Neural cell (in vitro differentiated cells): ENCODE results near the gene ITFG1. TPM values are rescaled to one million over a fixed set of nuclear protein-coding genes. Genes with fewer than 3 reads are reported as not detected.

Source experiments
- H2AFZ ChIP-seq: fragments of 200-600, 300-800 bp; sonication (generic), shearing (Covaris generic); 2 replicates; pipeline ENCODE4 v1.6.0; 2014; ENCODE audit warnings: low read depth, mild to moderate bottlenecking, antibody characterized with exemption, low read length, moderate library complexity
- H3F3A ChIP-seq: fragments of 200-600 bp; shearing (Covaris generic); 2 replicates; pipeline ENCODE4 v1.6.1; 2016; ENCODE audit warnings: mild to moderate bottlenecking, moderate library complexity, mixed read lengths, antibody characterized with exemption, low read length; ENCODE audit not compliant: insufficient read depth, poor library complexity, severe bottlenecking
- H3K27ac ChIP-seq: fragments of 200-600, 300-800 bp; sonication (generic), shearing (Covaris generic); 2 replicates; pipeline ENCODE4 v1.5.1; 2014; ENCODE audit warnings: mild to moderate bottlenecking, low read length, moderate library complexity
- H3K27me3 ChIP-seq: fragments of 300-800, 200-600 bp; sonication (generic), shearing (Covaris generic); 2 replicates; pipeline ENCODE4 v1.6.0; 2014; ENCODE audit warnings: mild to moderate bottlenecking, low read depth, low read length, moderate library complexity; ENCODE audit not compliant: insufficient read depth
- H3K36me3 ChIP-seq: fragments of 300-800, 200-600 bp; sonication (generic), shearing (Covaris generic); 2 replicates; pipeline ENCODE4 v1.5.1; 2014; ENCODE audit warnings: mild to moderate bottlenecking, antibody characterized with exemption, low read length, moderate library complexity; ENCODE audit not compliant: insufficient read depth
- H3K4me2 ChIP-seq: fragments of 300-800, 200-600 bp; sonication (generic), shearing (Covaris generic); 2 replicates; pipeline ENCODE4 v1.6.0; 2014; ENCODE audit warnings: mild to moderate bottlenecking, low read length
- H3K4me3 ChIP-seq: fragments of 300-800, 200-600 bp; sonication (generic), shearing (Covaris generic); 2 replicates; pipeline ENCODE4 v1.5.1; 2014; ENCODE audit warnings: mild to moderate bottlenecking, low read length, moderate library complexity
- H3K79me2 ChIP-seq: fragments of 200-600 bp; shearing (Covaris generic); replicated peaks from 2 replicates; pipeline ENCODE4 v1.6.0; 2014; ENCODE audit warnings: mild to moderate bottlenecking, low read length, moderate library complexity; ENCODE audit not compliant: insufficient read depth
- H3K9ac ChIP-seq: fragments of 300-800, 200-600 bp; sonication (generic), shearing (Covaris generic); 2 replicates; pipeline ENCODE4 v1.6.1; 2016; ENCODE audit warnings: mild to moderate bottlenecking, low read length, mixed read lengths
- H3K9me2 ChIP-seq: fragments of 200-600 bp; shearing (Covaris generic); 2 replicates; pipeline ENCODE4 v1.6.1; 2016; ENCODE audit warnings: mild to moderate bottlenecking, low read length, mixed read lengths; ENCODE audit not compliant: insufficient read depth
- H3K9me3 ChIP-seq: fragments of 200-600, 300-800 bp; sonication (generic), shearing (Covaris generic); 2 replicates; pipeline ENCODE4 v1.6.1; 2016; ENCODE audit warnings: mild to moderate bottlenecking, mixed run types, low read length, moderate library complexity, mixed read lengths
- H4K20me1 ChIP-seq: fragments of 200-600 bp; shearing (Covaris generic); 2 replicates; pipeline ENCODE4 v1.6.1; 2016; ENCODE audit warnings: mild to moderate bottlenecking, mixed run types; ENCODE audit not compliant: insufficient read depth
- EP300 ChIP-seq: fragments of 450-650 bp; conservative IDR thresholded peaks from 2 replicates; pipeline ENCODE4 v1.6.1; 2014; ENCODE audit warnings: antibody characterized with exemption, mild to moderate bottlenecking, moderate library complexity; ENCODE audit not compliant: poor library complexity, severe bottlenecking
- EZH2 ChIP-seq: fragments of 200-600, 300-800 bp; shearing (Covaris generic), sonication (generic); IDR thresholded peaks from 2 replicates; pipeline ENCODE4 v1.6.1; 2014; ENCODE audit warnings: antibody characterized with exemption, low read length, borderline replicate concordance, mild to moderate bottlenecking; ENCODE audit not compliant: insufficient read depth, poor library complexity, severe bottlenecking
- MXI1 ChIP-seq: fragments of 450-650 bp; conservative IDR thresholded peaks from 2 replicates; pipeline ENCODE4 v1.6.1; 2014; ENCODE audit warnings: antibody characterized with exemption, mild to moderate bottlenecking; ENCODE audit not compliant: poor library complexity, severe bottlenecking
- POLR2AphosphoS5 ChIP-seq: IDR thresholded peaks from 2 replicates; pipeline ENCODE4 v1.6.1; 2012
- RAD21 ChIP-seq: fragments of 450-650 bp; conservative IDR thresholded peaks from 2 replicates; pipeline ENCODE4 v1.6.1; 2014; ENCODE audit warnings: antibody characterized with exemption, mild to moderate bottlenecking, moderate library complexity
- SMC3 ChIP-seq: fragments of 450-650 bp; conservative IDR thresholded peaks from 2 replicates; pipeline ENCODE4 v1.6.1; 2014; ENCODE audit warnings: antibody characterized with exemption, mild to moderate bottlenecking, moderate library complexity; ENCODE audit not compliant: poor library complexity
- TAF1 ChIP-seq: IDR thresholded peaks from 2 replicates; pipeline ENCODE4 v1.6.1; 2012; ENCODE audit warnings: low read depth
- polyA plus RNA-seq: library from polyadenylated mRNA; depleted of rRNA; stranded (reverse); fragments of >200 nt; gene quantifications from 2 replicates; pipeline ENCODE4 v1.2.3, GENCODE V29; 2014
- TF ChIP-seq, protein P1 (sequence below): IDR thresholded peaks from 2 replicates; pipeline ENCODE4 v1.6.1; 2012; ENCODE audit warnings: borderline replicate concordance
- TF ChIP-seq, protein P2 (sequence below): fragments of 450-650 bp; IDR thresholded peaks from 2 replicates; pipeline ENCODE4 v1.5.1; 2014; ENCODE audit warnings: antibody characterized with exemption, mild to moderate bottlenecking, moderate library complexity; ENCODE audit not compliant: poor library complexity, severe bottlenecking

The ITFG1 gene
- polyA plus RNA-seq, 1 donor from 2014 or later: 155 TPM

DNA sequence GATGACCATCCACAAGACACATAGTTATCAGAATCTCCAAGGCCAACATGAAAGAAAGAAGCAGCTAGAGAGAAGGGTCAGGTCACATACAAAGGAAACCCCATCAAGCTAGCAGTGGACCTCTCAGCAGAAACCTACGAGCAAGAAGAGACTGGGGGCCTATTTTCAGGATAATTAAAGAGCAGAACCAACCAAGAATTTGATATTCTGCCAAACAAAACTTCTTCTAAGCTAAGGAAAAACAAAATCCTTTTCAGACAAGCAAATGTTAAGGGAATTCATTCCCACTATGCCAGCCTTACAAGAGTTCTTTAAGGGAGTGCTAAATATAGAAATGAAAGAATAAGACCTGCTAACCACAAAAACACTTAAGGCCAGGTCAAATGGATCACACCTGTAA is 47.8 kb downstream of the ITFG1 start:
- Histone ChIP-seq H3K27ac (no peak overlapping the region), H2AFZ (no peak overlapping the region), H3K9me3 (no peaks in the 10 kb centered on the region), H3K79me2 (no peaks in the 10 kb centered on the region), H3K4me2 (no peak overlapping the region), H3K9ac (no peak overlapping the region), H3K27me3 (no peaks in the 10 kb centered on the region), H3F3A (no peaks in the 10 kb centered on the region), H3K36me3 (no peaks in the 10 kb centered on the region), H4K20me1 (no peaks in the 10 kb centered on the region), H3K9me2 (no peaks in the 10 kb centered on the region), H3K4me3 (no peak overlapping the region)
- TF ChIP-seq TAF1 (no peak), EZH2 (no peak), SMC3 (no peak)
- TF ChIP-seq, protein P1, sequence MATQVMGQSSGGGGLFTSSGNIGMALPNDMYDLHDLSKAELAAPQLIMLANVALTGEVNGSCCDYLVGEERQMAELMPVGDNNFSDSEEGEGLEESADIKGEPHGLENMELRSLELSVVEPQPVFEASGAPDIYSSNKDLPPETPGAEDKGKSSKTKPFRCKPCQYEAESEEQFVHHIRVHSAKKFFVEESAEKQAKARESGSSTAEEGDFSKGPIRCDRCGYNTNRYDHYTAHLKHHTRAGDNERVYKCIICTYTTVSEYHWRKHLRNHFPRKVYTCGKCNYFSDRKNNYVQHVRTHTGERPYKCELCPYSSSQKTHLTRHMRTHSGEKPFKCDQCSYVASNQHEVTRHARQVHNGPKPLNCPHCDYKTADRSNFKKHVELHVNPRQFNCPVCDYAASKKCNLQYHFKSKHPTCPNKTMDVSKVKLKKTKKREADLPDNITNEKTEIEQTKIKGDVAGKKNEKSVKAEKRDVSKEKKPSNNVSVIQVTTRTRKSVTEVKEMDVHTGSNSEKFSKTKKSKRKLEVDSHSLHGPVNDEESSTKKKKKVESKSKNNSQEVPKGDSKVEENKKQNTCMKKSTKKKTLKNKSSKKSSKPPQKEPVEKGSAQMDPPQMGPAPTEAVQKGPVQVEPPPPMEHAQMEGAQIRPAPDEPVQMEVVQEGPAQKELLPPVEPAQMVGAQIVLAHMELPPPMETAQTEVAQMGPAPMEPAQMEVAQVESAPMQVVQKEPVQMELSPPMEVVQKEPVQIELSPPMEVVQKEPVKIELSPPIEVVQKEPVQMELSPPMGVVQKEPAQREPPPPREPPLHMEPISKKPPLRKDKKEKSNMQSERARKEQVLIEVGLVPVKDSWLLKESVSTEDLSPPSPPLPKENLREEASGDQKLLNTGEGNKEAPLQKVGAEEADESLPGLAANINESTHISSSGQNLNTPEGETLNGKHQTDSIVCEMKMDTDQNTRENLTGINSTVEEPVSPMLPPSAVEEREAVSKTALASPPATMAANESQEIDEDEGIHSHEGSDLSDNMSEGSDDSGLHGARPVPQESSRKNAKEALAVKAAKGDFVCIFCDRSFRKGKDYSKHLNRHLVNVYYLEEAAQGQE: no peak

DNA sequence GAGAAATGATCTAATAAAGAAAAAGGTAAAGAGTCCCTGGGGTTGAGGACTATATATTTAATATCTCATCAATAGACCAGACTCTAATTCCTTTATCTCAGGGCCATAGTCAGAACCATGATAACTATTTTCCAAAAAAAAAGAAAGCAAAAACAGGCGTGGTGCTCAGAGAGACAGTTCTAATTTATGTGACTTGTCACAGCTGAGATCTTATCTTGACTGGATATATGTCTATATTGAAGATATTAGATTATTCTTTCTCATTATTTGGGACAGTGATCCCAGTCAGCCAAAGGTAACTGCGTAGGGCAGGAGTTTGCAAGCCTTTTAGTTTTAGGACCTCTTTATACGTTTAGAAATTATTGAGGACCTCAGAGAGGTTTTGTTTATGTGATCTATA is 52.4 kb downstream of the ITFG1 start:
- H4K20me1 ChIP-seq: no peaks in the 10 kb centered on the region
- no peaks in the 10 kb centered on the region for H3F3A ChIP-seq
- no peaks in the 10 kb centered on the region for H3K9me3 ChIP-seq
- H3K4me3 ChIP-seq: no peak overlapping the region
- TF ChIP-seq TAF1 (no peak), RAD21 (no peak), POLR2AphosphoS5 (no peak), MXI1 (no peak), SMC3 (no peak), EZH2 (no peak), EP300 (no peak)
- TF ChIP-seq, protein P2, sequence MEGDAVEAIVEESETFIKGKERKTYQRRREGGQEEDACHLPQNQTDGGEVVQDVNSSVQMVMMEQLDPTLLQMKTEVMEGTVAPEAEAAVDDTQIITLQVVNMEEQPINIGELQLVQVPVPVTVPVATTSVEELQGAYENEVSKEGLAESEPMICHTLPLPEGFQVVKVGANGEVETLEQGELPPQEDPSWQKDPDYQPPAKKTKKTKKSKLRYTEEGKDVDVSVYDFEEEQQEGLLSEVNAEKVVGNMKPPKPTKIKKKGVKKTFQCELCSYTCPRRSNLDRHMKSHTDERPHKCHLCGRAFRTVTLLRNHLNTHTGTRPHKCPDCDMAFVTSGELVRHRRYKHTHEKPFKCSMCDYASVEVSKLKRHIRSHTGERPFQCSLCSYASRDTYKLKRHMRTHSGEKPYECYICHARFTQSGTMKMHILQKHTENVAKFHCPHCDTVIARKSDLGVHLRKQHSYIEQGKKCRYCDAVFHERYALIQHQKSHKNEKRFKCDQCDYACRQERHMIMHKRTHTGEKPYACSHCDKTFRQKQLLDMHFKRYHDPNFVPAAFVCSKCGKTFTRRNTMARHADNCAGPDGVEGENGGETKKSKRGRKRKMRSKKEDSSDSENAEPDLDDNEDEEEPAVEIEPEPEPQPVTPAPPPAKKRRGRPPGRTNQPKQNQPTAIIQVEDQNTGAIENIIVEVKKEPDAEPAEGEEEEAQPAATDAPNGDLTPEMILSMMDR: no peak
- TF ChIP-seq, protein P1: no peak
- H3K36me3 ChIP-seq: no peaks in the 10 kb centered on the region
- H3K79me2 ChIP-seq: no peaks in the 10 kb centered on the region
- no peak overlapping the region for H2AFZ ChIP-seq
- no peak overlapping the region for H3K9ac ChIP-seq
- H3K27ac ChIP-seq: no peak overlapping the region
- H3K9me2 ChIP-seq: no peaks in the 10 kb centered on the region
- H3K27me3 ChIP-seq: no peaks in the 10 kb centered on the region
- no peak overlapping the region for H3K4me2 ChIP-seq
